ENCODE measurements around the gene C1QTNF7.

Gene C1QTNF7

DNA sequence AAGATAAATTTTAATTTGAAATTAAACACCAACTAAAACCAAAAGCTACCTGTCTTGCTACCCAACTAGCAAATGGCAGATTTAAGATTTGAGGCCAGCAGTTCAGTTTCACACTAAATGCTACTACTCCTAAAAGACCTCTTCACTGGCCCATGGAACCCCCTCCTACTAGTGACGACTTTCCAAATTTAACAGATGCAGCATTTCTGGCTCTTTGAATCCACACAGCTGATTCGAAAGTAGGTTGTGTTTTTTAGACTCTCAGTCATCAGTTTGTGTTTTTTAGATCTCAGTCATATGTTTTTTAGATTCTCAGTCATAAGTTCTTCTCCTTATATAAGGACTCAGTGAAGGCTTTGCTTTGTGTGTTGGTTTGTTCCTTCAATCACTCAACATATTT is 30.8 kb downstream of the C1QTNF7 start:
- no peak for DNase-seq

DNA sequence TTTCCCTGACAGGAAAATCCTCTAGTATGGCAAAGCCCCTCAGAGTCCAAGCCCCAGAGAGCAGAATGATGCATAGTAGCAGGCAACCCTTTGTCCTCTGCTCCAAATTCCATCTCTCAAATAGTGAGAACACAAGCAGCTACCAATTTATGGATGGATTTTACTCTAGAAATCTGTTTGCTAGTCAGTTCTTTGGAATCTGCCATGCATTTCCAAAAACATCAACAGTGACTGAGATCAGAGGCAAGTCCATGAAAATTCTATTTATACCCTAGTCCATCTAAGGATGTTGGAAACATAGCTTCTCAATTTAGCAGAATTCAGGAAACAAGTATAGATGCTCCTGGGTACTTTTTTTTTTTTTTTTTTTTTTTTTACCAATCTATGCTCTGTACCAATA is 31.9 kb downstream of the C1QTNF7 start:
- DNase-seq = no peak

DNA sequence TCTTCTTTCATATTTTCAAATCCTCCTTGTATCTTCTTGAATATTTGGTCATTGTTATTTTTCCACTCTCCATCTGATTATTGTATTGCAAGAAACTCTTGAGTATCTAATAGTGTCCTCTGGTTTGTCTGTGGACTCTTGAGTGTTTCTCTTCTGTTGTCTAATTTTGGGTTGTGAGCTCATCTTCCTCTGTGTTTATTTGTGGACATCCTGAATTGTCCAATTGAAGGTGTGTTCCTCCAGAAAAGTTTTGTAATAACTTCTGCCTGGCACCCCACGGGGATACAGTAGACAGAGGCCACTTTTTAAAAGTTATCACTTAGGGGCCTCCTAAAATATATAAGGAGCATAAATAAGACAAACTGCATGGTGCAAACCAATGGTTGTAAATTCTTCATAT is 38.8 kb downstream of the C1QTNF7 start:
- no peak for DNase-seq

DNA sequence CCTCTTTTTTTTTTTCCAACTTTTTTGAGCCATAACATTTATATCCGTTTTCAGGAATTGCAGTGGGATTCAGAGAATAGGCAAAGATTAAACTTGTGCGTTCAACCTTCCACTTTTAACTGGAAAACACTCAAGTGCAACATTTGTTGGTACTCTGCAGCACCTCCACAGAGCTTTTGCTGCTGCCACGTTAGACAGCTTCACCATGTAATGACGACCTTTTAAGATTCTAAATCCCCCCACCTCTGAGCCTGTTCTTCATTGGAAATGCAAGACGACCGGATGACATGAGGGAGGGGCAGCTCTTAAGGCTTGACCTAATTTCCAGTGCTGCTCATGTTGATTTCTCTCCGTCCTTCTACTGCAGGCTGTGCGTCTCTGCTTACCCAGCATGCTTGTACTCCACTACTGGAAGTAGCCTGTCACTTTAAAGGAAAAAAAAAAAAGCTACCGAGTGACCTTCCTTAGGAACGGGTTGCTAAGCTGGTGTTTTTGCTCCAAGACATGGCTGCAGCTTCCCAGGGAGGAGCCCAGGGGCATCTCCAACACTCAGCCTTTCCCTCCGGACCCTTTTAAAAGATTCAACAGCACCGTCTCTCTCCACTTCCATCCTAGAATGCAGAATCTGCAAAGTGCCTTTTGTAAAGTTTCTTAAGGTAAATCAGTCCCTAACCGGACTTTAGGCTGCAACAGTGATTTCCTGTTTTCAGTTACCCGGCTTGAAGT is 41.7 kb downstream of the C1QTNF7 start, which contains the start of gene CC2D2A:
CC2D2A (plus strand) TSS at position 481 of the 726 bp plus-strand sequence. CDS start 6,051 bp downstream, outside the sequence.
- no peak for DNase-seq

DNA sequence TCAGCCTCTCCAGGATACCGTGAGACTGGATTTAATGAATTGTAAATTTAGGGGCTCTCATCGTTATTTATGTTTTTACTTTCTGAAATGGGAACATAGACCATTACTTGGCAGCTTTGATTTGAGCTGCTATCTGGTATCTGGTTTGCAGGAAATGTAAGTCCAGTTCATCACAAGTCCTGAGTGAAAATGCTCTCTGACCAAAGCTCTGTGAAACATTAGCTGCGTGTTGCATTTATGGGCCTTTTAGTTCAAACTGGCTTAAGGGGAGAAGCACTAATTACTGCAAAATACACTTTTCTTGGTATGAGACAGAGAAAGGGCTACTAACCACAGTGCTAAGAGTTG is 42.3 kb downstream of the C1QTNF7 start:
- DNase-seq = no peak

DNA sequence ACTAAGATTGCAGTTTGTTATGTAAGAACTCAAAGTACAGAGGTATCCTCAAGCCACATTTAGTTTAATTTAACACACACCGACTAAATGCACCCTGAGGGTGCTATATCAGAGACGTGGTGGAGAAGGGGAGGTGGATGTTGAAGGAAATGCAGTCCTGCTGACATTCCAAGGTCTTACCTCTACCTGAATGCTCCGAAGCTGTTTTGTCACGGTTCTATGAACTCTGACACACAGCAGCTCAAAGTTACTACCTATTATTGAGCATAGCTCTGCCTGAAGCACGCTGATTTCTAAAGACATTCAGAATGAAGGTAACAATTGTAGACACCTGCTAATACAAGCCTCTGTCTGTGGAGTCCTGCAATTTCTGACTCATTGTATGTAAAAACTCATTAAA is 48.6 kb downstream of the C1QTNF7 start:
- DNase-seq = no peak

DNA sequence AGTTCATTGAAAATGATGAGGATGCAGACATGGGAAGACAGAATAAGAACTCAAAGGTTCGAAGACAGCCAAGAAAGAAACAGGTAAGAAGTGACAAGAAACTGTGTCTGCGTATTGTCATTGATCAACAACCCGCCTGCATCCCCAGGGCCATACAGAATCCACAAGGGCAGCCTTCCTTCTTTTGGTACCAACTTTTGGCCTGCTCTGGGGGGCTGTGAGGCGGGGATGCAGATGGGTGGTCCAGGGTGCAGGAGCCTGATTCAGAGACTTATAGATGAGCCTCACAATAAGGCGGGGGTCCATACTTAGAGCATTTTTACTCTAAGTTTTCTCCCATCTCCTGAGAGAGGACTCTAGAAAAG is 50.9 kb downstream of the C1QTNF7 start:
- no peak for DNase-seq

DNA sequence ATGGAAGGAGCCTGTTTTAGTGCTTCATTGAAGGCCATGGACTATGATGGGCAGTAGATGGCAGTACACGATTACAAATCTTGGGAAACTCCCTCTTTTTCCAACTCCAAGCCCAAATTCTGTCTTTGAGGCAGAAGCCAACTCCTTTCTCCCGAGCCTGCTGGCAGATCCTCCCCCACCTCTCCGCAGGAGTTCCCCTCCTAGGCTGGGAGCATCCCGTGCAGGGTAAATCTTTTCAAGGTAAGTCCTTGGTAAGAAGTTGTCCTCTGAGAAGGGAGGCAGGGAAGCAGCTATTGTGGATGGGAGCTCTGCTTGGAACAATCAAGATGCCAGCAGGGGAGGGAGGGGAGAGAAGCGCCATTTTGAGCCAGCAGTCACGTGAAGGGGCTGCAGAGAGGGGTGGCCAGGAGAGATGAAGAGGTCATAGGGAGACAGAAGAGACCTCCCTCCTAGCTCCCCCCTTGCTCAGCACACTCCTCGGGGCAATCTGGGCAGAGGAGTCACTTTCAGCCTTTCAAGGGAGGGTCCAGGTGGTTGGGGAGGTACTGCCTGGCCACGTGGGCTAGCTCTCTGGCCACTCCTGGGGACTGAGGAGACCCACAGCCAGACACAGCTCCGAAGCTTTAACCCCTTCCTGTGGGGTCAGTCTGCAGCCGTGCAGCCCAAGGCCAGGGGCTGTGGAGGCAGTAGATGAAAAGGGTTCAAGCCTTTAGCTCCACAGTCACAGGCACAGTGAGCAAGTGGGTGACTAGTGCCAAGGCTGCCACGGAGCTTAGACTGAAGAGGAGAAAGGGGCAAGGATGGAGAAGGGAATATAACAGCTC is 51.5 kb downstream of the C1QTNF7 start:
- no peak for DNase-seq

DNA sequence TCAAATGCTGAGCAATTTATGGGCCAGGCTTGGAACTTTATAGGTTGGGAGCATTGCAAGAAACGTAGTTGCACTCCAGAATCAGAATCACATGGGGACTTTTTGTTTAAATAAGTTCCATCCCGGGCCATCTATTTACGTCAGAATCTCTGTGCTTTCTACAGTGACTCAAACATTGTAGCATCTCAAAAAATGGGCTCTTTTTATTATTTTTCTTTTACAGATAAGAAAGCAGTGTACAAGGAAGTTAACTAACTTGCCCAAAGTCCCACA is 52.0 kb downstream of the C1QTNF7 start:
- no peak for DNase-seq

DNA sequence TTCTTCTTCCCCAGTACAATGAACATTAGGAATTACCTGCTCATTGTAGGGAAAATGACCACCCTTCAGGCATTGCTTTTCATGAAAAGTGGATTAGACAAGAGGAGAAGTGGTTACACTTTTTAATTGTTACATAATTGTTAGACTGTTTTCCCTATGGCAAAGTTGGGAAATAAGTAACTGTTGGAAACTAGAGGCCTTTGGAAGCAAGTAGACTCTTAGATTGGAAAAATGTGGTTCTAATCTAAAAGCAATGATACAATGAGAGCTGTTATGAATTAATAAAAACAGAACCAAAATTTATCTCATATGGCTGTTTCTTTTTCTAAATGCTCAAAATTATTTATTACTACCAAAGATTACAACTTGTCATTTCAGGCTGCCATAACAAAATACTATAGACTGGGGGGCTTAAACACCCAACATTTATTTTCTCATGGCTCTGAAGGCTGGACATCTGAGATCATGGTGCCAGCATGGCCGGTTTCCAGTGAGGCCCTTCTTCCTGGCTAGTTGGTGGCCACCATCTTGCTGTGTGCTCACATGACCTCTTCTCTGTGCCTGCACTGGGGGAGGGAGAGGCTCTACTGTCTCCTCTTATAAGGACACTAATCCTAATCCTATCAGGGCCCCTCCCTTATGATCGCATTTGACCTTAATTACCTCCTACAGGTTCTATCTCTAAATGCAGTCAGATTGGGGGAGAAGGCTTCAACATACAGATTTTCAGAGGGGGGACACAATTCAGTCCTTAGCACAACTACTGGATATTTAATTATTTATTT is 54.3 kb downstream of the C1QTNF7 start:
- DNase-seq = no peak

DNA sequence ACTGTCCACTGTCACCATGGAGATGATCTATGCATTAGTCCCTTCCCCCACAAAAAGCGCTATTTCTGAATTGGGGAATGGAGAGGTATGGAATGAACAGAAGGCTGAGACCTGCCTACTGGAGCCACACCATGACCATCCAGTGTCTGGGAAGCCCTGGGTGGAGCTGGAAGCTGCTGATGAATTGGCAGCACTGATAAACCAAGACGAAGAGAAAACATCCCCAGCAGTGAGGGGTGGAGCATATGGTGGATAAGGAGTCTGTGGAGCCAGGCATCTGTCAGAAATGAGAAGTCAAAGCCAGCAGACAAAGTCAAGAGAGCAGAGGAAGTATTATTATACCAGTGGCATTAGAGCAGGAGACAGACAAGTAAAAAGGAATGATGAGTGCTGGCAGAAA is 55.0 kb downstream of the C1QTNF7 start:
- no peak for DNase-seq

DNA sequence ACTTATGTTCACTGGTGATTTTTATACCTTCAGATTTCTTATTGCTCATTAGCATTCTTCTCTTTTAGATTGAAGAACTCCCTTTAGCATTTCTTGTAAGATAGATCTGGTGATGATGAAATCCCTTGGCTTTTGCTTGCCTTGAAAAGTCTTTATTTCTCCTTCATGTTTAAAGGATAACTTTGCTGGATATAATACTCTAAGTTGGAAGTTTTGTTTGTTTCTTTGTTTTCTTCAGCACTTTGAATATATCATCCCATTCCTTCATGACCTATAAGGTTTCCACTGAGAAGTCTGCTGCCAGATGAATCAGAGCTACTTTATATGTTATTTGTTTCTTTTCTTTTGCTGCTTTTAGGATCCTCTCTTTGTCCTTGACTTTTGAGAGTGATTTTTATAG is 60.3 kb downstream of the C1QTNF7 start:
- no peak for DNase-seq

DNA sequence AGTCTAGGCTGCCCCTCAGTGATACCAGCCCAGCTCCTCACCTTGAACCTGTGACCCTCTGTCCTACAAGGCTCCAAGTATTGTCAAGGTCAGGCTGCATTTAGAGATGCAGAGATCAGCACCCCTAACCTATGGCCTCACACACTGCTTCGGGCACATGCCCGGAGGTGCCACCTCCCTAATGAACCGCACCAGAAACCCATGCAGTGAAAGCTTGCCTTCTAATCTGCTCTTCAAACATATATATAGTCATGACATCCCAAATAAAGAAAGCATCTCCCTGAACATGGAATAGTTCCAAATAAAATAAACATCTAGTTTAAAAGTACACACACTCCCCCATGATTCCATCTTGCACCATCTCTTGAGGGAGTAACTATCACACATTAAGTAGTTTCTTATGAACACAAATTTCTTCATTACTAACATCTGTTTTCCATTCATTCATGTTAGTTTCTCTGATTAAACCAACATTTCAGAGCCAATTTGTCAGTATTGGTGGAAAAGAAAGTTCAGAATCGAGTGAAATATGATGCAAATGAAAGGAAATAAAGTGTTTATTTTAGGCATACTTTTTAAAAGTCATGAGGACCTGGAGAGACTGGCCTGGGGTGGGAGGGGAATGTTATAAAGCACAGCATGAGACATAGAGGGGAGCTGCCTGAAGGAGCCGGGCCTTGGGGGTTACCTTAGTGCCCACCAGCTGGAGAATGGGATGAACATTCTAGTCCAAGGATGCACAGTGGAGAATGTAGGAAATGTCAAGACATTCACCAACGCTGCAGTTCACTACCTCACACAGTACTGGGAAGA is 61.0 kb downstream of the C1QTNF7 start:
- no peak for DNase-seq

DNA sequence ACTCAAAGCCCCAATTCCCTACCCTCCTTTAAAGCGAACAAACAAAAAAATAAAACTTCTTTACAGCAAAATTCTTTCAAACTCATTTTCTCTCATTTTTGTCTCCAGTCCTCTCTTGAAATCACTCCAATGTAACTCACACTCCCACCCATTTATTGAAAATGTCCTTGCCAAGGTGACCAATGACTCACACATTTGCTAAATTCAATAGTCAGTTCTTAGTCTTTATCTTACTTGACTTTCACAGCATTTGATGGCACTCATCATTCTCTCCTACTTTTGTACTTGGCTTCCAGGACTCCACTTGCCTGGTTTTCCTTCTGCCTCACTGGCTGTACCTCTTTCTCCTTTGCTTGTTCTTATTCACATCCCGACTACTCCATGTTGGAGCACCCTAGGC is 61.7 kb downstream of the C1QTNF7 start:
- DNase-seq = no peak

DNA sequence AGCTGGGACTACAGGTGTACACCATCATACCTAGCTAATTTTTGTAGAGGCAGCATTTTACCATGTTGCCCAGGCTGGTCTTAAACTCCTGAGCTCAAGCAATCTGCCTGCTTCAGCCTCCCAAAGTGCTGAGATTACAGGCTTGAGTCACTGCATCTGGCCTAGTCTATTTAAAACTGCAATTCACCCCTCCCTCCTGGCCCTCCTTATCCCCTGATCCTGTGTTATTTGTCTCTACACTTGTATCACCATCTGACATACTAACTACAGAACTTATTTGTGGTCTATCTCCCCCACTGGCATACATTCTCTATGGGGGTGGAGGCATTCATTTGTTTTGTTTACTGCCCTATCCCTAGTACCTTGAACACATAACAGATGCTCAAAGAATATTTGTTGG is 65.6 kb downstream of the C1QTNF7 start:
- DNase-seq = no peak

DNA sequence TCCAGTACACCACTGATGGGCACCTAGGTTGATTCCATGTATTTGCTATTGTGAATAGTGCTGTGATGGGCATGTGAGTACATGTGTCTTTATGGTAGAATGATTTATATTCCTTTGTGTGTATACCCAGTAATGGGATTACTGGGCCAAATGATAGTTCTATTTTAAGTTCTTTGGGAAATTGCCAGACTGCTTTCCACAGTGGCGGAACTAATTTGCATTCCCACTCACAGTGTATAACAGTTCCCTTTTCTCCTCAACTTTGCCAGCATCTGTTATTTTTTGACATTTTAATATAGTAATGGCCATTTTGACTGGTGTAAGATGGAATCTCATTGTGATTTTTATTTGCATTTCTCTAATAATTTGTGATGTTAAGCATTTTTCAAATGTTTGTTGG is 67.8 kb downstream of the C1QTNF7 start:
- DNase-seq = no peak
